ENCODE results near the gene SCAF11.

Gene SCAF11

GRCh38 chr12:45918818-45919217, 71.6 kb downstream of the SCAF11 start:
- no peak for DNase-seq (ENCODE audit: low spot score)

- no peak for DNase-seq (ENCODE audit: low spot score)
These were observed 75.0 kb downstream of the SCAF11 start for GRCh38 chr12:45915405-45915804.

- DNase-seq (ENCODE audit: low spot score) = no peak
These were observed 76.3 kb downstream of the SCAF11 start for GRCh38 chr12:45914090-45914489.

GRCh38 chr12:45913631-45914030, 76.7 kb downstream of the SCAF11 start:
- no peak for DNase-seq (ENCODE audit: low spot score)

- no peak for DNase-seq (ENCODE audit: low spot score)
These were observed 77.6 kb downstream of the SCAF11 start for GRCh38 chr12:45912774-45913173.

- no peak for DNase-seq (ENCODE audit: low spot score)
These were observed 81.2 kb downstream of the SCAF11 start for GRCh38 chr12:45909041-45909713.

GRCh38 chr12:45907955-45908354, 82.4 kb downstream of the SCAF11 start:
- no peak for DNase-seq (ENCODE audit: low spot score)

- no peak for DNase-seq (ENCODE audit: low spot score)
These were observed 92.3 kb downstream of the SCAF11 start for GRCh38 chr12:45898094-45898493.

- DNase-seq (ENCODE audit: low spot score) = no peak
These were observed 94.4 kb downstream of the SCAF11 start for GRCh38 chr12:45895961-45896360.

GRCh38 chr12:45893240-45893639, 97.1 kb downstream of the SCAF11 start:
- peak; percentile 71 for DNase-seq (ENCODE audit: low spot score)

GRCh38 chr12:45890276-45890675, 100.1 kb downstream of the SCAF11 start:
- DNase-seq (ENCODE audit: low spot score) = no peak

GRCh38 chr12:45887544-45887943, 102.8 kb downstream of the SCAF11 start:
- no peak for DNase-seq (ENCODE audit: low spot score)

- no peak for DNase-seq (ENCODE audit: low spot score)
These were observed 103.7 kb downstream of the SCAF11 start for GRCh38 chr12:45886685-45887084.

GRCh38 chr12:45883187-45883586, 107.2 kb downstream of the SCAF11 start:
- DNase-seq (ENCODE audit: low spot score) = no peak

- no peak for DNase-seq (ENCODE audit: low spot score)
These were observed 109.8 kb downstream of the SCAF11 start for GRCh38 chr12:45880533-45880932.

GRCh38 chr12:45879363-45879895, 110.9 kb downstream of the SCAF11 start:
- DNase-seq (ENCODE audit: low spot score) = no peak

GRCh38 chr12:45878630-45879255, 111.6 kb downstream of the SCAF11 start:
- no peak for DNase-seq (ENCODE audit: low spot score)

GRCh38 chr12:45877069-45877468, 113.3 kb downstream of the SCAF11 start:
- no peak for DNase-seq (ENCODE audit: low spot score)

GRCh38 chr12:45872446-45872845, 117.9 kb downstream of the SCAF11 start:
- DNase-seq (ENCODE audit: low spot score) = no peak
